ENCODE data around the gene CACNA2D2. TPM values are rescaled to one million over a fixed set of nuclear protein-coding genes. Genes with fewer than 3 reads are reported as not detected.

The CACNA2D2 gene
- total RNA-seq, 4 donors from 2014 or later = 1.5 to 3.3 (median 2.9) TPM

DNA sequence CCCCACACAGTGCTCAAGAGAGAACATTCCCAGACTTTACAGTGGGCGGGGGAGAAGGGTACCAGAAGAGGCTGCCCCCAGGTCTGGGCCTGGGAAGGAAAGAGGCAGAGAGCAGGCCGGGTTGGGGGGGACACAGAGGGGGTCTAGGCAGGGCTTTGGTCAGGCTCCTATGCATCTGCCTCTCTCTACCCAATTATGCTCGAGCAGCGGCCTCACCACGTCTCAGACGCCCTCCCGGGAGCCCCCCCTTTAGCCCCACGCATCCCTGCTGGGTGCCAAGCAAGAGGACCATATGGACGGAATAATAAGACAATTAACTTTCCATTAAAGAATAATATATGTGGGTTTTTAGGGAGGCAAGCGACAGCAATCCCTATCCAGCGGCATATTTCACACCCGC is 32.8 kb downstream of the CACNA2D2 start:
- TF ChIP-seq, protein P1, sequence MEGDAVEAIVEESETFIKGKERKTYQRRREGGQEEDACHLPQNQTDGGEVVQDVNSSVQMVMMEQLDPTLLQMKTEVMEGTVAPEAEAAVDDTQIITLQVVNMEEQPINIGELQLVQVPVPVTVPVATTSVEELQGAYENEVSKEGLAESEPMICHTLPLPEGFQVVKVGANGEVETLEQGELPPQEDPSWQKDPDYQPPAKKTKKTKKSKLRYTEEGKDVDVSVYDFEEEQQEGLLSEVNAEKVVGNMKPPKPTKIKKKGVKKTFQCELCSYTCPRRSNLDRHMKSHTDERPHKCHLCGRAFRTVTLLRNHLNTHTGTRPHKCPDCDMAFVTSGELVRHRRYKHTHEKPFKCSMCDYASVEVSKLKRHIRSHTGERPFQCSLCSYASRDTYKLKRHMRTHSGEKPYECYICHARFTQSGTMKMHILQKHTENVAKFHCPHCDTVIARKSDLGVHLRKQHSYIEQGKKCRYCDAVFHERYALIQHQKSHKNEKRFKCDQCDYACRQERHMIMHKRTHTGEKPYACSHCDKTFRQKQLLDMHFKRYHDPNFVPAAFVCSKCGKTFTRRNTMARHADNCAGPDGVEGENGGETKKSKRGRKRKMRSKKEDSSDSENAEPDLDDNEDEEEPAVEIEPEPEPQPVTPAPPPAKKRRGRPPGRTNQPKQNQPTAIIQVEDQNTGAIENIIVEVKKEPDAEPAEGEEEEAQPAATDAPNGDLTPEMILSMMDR (IDR thresholded peaks at IDR 0.05) = no peak
- no peak for TF ChIP-seq POLR2A (IDR thresholded peaks at IDR 0.05)
- intact Hi-C loops (cut with DNase I) = no loop called here
- WGBS, 2 donors = 96 to 97% methylated on average over 12 of the region's 12 CpGs
- Histone ChIP-seq H3K27me3 (no peaks in the 10 kb centered on the region), H3K4me1 (no peaks in the 10 kb centered on the region), H3K27ac (no peak overlapping the region), H3K9me3 (no peaks in the 10 kb centered on the region), H3K4me3 (replicated peaks in 1 of 3) (no peak overlapping the region), H3K36me3 (no peaks in the 10 kb centered on the region)
- no peak for DNase-seq

DNA sequence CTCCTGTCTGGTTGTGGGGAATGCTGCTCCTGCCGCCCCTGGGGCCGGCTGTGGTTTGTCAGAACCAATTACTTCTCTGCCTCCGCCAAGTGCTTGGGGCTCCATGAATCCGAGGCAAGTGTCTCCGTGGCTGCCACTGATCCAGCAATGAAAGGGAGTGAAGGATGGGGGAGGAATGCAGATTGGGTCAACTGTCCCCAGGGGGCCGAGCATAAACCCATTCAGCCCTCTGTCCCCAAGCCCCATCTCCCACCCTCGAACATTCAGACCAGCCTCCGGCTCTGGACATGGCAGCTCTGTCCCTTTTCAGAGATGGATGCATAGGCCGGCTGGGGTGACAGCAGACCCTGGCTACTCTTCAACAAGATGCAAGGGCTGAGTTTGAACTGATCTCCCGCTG is 35.5 kb downstream of the CACNA2D2 start:
- H3K9me3 ChIP-seq = no peaks in the 10 kb centered on the region
- WGBS, 2 donors = 78 to 83% methylated on average over 6 to 9 of the region's 10 CpGs

DNA sequence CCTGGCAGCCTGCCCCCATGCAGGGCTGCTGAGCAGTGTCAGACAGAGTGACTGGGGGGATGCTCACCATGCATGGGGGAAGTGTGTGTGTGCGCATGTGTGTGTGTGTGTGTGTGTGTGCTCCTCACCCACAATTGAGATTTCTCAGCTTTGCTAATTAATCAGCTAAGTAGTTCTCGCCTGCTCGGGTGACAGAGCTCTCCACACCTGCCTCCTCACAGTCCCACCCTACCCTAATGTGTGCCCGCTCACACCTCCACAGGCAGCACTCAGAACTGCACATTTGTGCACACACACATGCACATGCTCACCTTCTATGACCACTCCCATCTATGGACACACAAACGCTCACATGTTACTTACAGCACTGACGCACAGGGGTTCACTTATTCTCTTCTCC is 37.3 kb downstream of the CACNA2D2 start:
- H3K27me3 ChIP-seq = no peaks in the 10 kb centered on the region
- H3K9me3 ChIP-seq = no peaks in the 10 kb centered on the region
- TF ChIP-seq POLR2A (IDR thresholded peaks at IDR 0.05) = no peak
- TF ChIP-seq, protein P1 (IDR thresholded peaks at IDR 0.05) = no peak
- H3K4me3 ChIP-seq (replicated peaks in 1 of 3) = no peak overlapping the region
- no peak for DNase-seq
- no peaks in the 10 kb centered on the region for H3K4me1 ChIP-seq
- intact Hi-C loops (cut with DNase I) = no loop called here
- H3K27ac ChIP-seq = no peak overlapping the region
- WGBS, 2 donors = 87 to 90% methylated on average over 5 to 6 of the region's 6 CpGs
- no peaks in the 10 kb centered on the region for H3K36me3 ChIP-seq

More for the DNA sequence above, 35.5 kb downstream of the CACNA2D2 start:
- DNase-seq = no peak
- no peak for TF ChIP-seq POLR2A (IDR thresholded peaks at IDR 0.05)
- TF ChIP-seq, protein P1 (IDR thresholded peaks at IDR 0.05) = no peak
- Histone ChIP-seq H3K27me3 (no peaks in the 10 kb centered on the region), H3K4me1 (no peaks in the 10 kb centered on the region), H3K27ac (no peak overlapping the region), H3K36me3 (no peaks in the 10 kb centered on the region), H3K4me3 (replicated peaks in 1 of 3) (no peak overlapping the region)
- intact Hi-C loops (cut with DNase I) = no loop called here

DNA sequence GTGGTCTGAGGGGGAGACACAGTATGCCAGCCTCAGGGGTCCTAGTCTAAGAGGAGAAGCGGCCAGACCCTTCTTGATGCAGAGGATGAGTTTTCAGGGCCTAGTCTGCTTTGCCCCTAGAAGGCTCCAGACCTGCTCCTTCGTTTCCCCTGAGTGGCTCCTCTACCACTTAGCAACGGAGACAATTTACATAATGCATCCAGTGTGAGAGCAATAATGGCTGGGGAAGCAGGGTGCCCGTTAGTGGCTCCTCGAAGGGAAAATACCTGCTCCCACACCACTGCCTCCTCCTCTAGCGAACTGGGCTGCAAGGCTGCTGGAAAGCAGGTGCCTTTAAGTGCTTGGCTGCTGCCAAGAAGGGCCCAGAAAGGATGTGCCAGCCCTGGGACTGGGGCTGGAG is 38.9 kb downstream of the CACNA2D2 start:
- DNase-seq = peak in 1 of 2 donors; percentile 6
- Histone ChIP-seq H3K4me3 (replicated peaks in 1 of 3) (no peak overlapping the region), H3K36me3 (no peaks in the 10 kb centered on the region), H3K9me3 (no peaks in the 10 kb centered on the region), H3K27me3 (no peaks in the 10 kb centered on the region), H3K27ac (no peak overlapping the region), H3K4me1 (no peaks in the 10 kb centered on the region)
- no peak for TF ChIP-seq POLR2A (IDR thresholded peaks at IDR 0.05)
- TF ChIP-seq, protein P1 (IDR thresholded peaks at IDR 0.05) = no peak
- intact Hi-C loops (cut with DNase I) = no loop called here
- 59 to 60% methylated on average over 5 to 6 of the region's 6 CpGs for WGBS, 2 donors

DNA sequence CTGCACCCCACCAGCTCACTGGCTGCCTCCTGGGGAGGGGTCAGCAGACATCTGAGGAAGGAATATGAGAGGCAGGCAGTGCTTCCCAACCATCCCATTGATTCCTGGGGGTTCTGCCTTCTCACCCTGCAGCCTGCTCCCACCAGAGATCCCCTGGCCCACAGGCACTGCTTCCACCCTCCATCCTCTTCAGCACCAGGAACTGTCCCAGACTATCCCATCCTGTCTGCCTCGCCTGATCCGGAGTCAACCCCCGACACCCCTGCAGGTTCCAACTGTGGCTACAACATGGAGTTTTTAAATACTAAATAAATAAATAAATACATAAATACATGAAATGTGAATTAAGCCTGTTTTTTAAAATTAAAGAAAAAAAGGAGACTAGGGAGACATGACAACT is 43.6 kb downstream of the CACNA2D2 start:
- DNase-seq = no peak
- intact Hi-C loops (cut with DNase I) = no loop called here
- Histone ChIP-seq H3K9me3 (no peaks in the 10 kb centered on the region), H3K4me3 (replicated peaks in 1 of 3) (no peak overlapping the region), H3K27me3 (no peaks in the 10 kb centered on the region), H3K4me1 (no peaks in the 10 kb centered on the region), H3K36me3 (no peaks in the 10 kb centered on the region), H3K27ac (no peak overlapping the region)
- no peak for TF ChIP-seq POLR2A (IDR thresholded peaks at IDR 0.05)
- TF ChIP-seq, protein P1 (IDR thresholded peaks at IDR 0.05) = no peak
- 81 to 82% methylated on average over 3 of the region's 3 CpGs for WGBS, 2 donors
